GM18520 (cell line): ENCODE measurements around the gene WFIKKN1.

Source experiments
- ATAC-seq: cut with Tn5 transposase; IDR thresholded peaks from one replicate; pipeline ENCODE4 v1.9.1; 2021; ENCODE audit not compliant: unreplicated experiment

The WFIKKN1 gene

DNA sequence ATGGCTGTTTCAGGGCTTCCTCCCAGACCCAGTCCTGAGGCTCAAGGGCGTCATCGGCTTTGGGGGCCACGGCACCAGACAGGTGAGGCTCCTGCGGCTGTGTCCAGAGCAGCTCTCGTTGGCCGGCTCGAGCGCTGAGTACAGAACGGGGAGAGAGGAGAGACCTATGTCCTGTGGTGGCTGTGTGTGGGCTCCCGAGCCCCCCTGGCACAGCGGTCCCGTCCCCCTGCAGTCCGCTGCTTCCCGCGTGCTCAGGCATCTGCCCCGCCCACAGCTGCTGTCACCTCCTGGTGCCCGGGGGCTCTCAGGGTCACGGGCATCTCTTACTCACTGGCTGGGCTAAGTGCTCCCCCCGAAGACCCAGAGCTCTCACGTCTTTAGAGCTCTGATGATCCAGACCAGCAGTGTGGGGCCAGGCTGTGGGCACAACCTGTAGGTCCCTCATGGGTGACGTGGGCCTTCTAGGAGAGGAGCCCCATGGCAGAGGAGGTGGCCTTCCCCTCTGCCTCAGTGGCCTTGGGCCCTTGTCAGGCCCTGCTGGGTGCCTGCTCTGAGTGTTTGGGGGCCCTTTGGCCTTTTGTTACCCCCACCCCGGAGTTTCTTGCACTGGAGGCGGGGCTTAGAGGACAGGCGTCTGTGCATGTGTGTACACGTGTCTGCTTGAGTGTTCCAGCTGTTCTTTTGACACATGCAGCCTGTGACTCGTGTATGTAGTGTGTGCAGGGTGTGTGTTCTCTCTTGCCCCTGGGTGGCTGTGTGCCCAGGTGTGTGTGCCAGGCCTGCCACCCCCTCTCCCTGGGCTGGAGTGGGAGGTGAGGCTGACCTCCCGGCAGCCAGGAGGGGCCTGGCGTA is 21.9 kb downstream of the WFIKKN1 start:
- no peak for ATAC-seq

- ATAC-seq: no peak
Observed at GRCh38 chr16:654034-654433, 23.2 kb downstream of the WFIKKN1 start.

DNA sequence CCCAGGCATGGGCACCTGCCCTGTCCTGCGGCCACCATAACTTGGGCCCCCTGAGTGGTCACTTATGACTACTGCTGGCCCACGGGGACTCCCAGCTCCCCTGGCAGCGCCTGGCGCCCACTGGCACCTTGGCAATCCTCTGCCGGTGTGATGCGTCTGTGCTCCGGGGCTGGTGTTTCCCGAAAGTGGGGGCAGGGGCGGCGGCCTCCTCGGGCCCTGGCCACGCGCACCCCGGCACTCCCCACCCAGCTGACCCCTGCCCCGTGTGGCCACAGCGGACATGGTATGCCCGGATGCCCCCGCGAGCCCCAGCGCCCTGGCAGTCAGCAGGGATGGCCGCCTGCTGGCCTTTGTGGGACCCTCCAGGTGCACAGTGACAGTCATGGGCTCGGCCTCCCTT is 26.7 kb downstream of the WFIKKN1 start:
- no peak for ATAC-seq

DNA sequence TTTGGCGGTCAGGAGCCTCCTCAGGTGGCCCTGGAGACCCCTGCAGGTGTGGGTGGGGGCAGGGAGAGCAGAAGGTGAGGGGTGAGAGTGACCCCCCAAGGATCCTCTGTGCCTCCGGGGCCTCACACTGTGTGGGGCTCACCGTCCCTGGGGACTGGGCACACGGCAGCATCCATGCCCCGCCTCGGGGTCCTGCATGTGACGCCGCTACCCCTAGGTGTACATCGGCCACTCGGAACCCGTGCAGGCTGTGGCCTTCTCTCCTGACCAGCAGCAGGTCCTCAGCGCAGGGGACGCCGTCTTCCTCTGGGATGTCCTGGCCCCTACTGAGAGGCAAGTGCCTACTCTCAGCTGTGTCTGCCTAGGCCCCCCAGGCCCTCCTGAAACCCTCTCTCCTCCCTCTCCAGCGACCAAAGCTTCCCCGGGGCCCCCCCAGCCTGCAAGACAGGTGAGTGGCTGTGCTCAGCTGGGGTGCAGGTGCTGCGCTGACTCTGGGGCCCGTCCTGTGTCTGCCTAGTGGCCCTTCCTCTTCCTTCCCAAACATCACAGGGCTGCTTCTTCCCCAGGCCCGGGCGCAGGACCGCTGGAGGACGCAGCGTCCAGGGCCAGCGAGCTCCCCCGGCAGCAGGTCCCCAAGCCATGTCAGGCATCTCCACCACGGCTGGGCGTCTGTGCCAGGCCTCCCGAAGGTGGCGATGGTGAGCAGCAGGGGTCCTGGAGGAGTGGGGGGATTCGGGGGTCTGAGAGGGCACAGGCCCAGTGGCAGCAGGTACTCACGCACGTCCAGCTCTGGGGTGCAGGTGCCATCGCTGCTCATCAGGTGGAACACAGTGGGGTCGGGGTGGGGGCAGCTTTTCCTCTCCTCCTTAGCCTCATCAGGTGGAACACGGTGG is 28.1 kb downstream of the WFIKKN1 start:
- no peak for ATAC-seq

DNA sequence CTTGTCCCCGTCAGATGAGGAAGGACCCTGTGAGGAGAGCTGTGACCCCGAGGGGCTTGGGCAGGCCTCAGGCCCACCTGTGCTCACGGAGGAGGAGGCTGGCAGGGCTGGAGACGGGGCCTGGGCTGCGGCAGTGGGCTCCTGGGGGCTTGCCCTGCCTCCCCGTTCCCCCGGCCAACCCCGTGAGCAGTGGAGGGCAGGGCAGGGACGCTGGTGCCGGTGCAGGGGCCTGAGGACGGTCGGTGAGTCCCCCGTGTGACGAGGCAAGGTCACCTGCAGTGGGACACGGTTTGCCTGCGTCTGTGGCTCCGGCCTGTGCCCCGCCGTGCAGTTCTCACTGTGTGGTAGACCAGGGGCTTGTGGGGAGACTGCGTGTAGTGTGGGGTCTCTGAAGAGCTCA is 28.8 kb downstream of the WFIKKN1 start:
- no peak for ATAC-seq

DNA sequence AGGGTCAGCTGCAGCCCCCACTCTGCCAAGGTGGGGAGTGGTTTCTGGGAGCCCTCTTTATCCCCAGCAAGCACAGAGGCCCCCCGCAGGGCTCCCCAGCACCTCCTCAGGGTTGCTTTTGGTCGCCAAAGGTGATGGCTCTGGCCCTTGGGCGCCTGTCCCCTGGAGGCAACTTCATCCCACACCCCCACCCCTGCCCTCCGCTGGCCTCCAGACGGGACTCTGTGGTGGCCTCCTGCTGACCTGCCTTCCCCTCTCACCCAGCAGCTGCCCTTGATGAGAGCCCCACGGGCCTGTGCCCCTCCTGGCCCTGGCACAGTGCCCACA is 29.3 kb downstream of the WFIKKN1 start:
- no peak for ATAC-seq

- peak; percentile 37 for ATAC-seq
Observed at GRCh38 chr16:660459-661183, 29.8 kb downstream of the WFIKKN1 start.

- ATAC-seq: no peak
Observed at GRCh38 chr16:661184-661821, 30.5 kb downstream of the WFIKKN1 start.

GRCh38 chr16:662095-662494 is 31.3 kb downstream of the WFIKKN1 start:
- no peak for ATAC-seq

DNA sequence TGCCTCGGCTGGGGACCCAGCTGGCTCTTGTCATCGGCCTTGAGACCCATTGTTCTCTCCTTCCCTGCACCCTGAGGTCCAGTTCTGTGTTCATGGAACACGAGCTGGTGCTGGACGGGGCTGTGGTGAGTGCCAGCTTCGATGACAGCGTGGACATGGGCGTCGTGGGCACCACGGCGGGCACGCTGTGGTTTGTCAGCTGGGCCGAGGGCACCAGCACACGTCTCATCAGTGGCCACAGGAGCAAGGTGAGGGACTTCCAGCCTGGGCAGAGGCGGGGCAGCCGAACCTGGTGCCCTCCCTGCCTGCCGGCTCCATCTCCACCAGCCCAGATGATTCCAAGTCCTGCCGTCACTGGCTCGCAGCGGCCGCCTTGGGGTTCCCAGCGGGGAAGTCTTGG is 31.8 kb downstream of the WFIKKN1 start:
- ATAC-seq: no peak

GRCh38 chr16:666572-666971 is 35.8 kb downstream of the WFIKKN1 start:
- ATAC-seq: no peak

DNA sequence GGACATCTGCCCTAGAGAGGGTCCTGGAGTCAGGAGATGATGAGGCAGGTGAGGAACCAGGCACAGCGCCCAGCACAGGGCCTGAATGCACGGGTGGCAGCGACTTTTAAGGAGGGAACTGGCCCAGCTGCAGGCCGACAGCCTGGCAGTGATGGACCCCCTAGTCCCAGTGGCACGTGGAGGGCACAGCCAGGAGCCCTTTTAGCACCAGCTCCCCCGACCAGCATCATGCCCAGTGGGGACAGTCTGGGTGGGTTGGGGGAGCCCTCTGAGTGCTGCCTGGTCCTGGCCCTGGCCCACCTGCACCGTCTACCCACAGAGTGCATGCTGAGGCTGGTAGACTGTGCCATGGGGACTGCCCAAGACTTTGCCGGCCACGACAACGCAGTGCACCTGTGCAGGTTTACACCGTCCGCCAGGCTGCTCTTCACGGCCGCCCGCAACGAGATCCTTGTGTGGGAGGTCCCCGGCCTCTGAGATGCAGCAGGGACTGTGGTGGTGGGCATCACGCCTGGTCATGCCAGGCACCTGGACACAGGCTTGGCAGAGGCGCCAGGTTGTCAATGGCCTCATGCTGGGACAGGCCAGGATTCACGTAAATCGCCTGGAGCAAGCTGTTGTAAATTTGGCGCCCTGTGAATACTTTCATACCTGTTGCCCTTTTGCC is 36.5 kb downstream of the WFIKKN1 start:
- no peak for ATAC-seq

DNA sequence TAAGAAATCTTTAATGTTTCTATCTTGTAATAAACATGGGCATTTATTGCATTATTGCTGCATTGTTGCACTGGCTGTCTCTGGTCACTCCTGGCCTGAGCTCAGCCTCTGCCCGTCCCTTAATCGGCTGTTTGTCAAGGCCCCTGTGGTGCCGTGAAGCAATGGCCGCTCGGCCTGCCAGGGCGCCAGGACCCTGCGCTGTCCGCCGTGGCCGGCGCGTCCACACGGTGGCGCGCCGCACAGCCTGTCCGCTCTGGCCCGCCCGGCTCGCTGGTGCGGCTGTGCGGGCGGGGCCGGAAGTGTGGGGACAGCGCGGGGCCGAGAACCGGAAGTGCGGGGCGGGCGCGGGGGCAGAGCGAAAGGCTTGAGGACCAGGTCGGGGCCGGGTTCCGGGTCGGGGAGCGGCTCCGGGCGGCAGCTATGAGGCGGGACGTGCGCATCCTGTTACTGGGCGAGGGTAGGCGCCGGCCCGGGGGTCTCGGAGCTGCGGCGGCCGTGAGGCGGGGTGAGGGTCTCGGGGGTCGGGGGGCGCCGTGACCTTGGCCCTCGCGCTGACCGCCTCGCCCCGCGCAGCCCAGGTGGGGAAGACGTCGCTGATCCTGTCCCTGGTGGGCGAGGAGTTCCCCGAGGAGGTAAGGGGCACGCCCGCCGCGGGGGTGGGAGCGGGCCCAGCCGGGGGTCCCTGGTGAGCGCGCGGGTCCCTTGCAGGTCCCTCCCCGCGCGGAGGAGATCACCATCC is 37.2 kb downstream of the WFIKKN1 start, which contains the start of gene RHOT2:
Gene RHOT2, plus strand, starts transcription at position 353 of the 739 bp plus-strand sequence. Its CDS starts 68 bp downstream, at position 421.
- ATAC-seq: peak; percentile 70

GRCh38 chr16:668519-669171 is 37.9 kb downstream of the WFIKKN1 start:
- no peak for ATAC-seq

DNA sequence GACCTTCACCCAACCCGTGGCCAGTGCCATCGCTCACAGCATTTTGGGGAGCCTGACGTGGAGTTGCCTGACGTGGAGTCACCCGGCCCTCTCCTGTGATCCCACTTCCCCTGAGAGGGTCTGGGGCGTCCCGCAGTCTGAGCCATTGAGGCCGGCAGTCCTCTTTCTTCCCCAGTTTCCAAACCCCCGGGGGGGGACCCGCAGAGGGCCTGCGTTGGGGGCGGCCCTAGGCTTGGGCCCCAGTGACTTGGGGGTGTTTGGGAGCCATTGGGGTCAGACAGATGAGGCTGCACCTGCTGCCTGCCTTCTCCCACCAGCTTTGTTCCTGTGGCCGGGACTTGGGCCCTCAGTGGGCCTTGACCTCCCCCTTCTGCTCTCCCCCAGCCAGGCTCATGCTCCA is 38.9 kb downstream of the WFIKKN1 start:
- ATAC-seq: no peak

DNA sequence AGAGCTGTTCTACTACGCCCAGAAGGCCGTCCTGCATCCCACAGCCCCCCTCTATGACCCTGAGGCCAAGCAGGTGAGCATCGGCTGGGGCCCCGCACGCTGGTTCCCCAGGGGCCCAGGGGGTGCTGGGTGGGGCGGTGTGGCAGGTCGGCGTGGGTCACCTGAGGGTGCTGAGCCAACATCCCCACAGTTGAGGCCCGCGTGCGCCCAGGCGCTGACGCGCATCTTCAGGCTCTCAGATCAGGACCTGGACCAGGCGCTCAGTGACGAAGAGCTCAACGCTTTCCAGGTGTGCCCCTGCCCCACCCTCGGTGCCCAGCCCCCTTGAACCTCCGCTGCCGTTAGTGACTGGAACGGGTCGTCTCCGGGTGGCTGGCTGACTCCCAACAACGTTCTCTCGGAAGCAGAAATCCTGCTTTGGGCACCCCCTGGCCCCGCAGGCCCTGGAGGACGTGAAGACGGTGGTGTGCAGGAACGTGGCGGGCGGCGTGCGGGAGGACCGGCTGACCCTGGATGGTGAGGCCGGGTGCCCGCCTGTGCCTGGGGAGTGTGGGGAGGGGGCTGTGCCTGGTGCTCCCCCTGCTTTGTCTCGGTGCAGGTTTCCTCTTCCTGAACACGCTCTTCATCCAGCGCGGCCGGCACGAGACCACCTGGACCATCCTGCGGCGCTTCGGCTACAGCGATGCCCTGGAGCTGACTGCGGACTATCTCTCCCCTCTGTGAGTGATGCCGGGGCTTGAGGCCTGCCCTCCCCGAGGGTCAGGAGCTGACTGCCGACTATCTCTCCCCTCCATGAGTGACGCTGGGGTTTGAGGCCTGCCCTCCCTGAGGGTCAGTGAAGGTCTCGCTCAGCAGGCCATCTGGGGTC is 39.9 kb downstream of the WFIKKN1 start:
- ATAC-seq: no peak

GRCh38 chr16:671353-672131 is 40.8 kb downstream of the WFIKKN1 start:
- ATAC-seq: no peak
